DOHH2 (cell line): ENCODE measurements around the gene DOCK1.

ENCODE experiments used
- H3F3A ChIP-seq: fragments of 200-600 bp; sonication (generic), shearing (Covaris generic); 2 replicates; pipeline ENCODE4 v1.6.0; 2016; ENCODE audit warnings: antibody characterized with exemption, mild to moderate bottlenecking; ENCODE audit not compliant: control insufficient read depth, insufficient read depth
- H3K27ac ChIP-seq: fragments of 200-600 bp; sonication (generic); 2 replicates; pipeline ENCODE4 v1.5.1; 2014; ENCODE audit warnings: low read depth, mild to moderate bottlenecking, low read length, moderate library complexity
- H3K27me3 ChIP-seq: fragments of 200-600 bp; sonication (generic); 2 replicates; pipeline ENCODE4 v1.6.1; 2014; ENCODE audit warnings: mild to moderate bottlenecking, low read length, mixed read lengths; ENCODE audit not compliant: control insufficient read depth
- H3K36me3 ChIP-seq: fragments of 200-600 bp; sonication (generic); 2 replicates; pipeline ENCODE4 v1.6.1; 2014; ENCODE audit warnings: mild to moderate bottlenecking, low read length, moderate library complexity, mixed read lengths; ENCODE audit not compliant: control insufficient read depth
- H3K4me1 ChIP-seq: fragments of 200-600 bp; sonication (generic); 2 replicates; pipeline ENCODE4 v1.6.1; 2014; ENCODE audit warnings: mild to moderate bottlenecking, low read length, mixed read lengths; ENCODE audit not compliant: control insufficient read depth
- H3K4me2 ChIP-seq: fragments of 200-600 bp; sonication (generic); 2 replicates; pipeline ENCODE4 v1.6.0; 2014; ENCODE audit warnings: mild to moderate bottlenecking, low read length, moderate library complexity
- H3K4me3 ChIP-seq: fragments of 200-600 bp; sonication (generic); 2 replicates; pipeline ENCODE4 v1.5.1; 2014; ENCODE audit warnings: mild to moderate bottlenecking, low read length, mixed read lengths
- H3K79me2 ChIP-seq: fragments of 200-600 bp; sonication (generic); 2 replicates; pipeline ENCODE4 v1.6.1; 2014; ENCODE audit warnings: mild to moderate bottlenecking, low read length, mixed read lengths; ENCODE audit not compliant: control insufficient read depth
- H3K9me2 ChIP-seq: fragments of 200-600 bp; sonication (generic); replicated peaks from 2 replicates; pipeline ENCODE4 v1.6.1; 2014; ENCODE audit warnings: mild to moderate bottlenecking, low read length, mixed read lengths; ENCODE audit not compliant: control insufficient read depth
- H3K9me3 ChIP-seq: fragments of 200-600 bp; sonication (generic); 2 replicates; pipeline ENCODE4 v1.6.1; 2014; ENCODE audit warnings: antibody characterized with exemption, low read length, mixed read lengths; ENCODE audit not compliant: control insufficient read depth, insufficient read depth
- H4K20me1 ChIP-seq: fragments of 200-600 bp; sonication (generic); 2 replicates; pipeline ENCODE4 v1.6.0; 2014; ENCODE audit warnings: low read depth, mild to moderate bottlenecking, antibody characterized with exemption, low read length, moderate library complexity; ENCODE audit not compliant: control insufficient read depth, insufficient read depth
- EZH2phosphoT487 ChIP-seq: fragments of 200-600 bp; sonication (generic); IDR thresholded peaks from 2 replicates; pipeline ENCODE4 v1.6.1; 2017; ENCODE audit warnings: borderline replicate concordance, mild to moderate bottlenecking, antibody characterized with exemption, low read length, moderate library complexity, mixed read lengths
- TF ChIP-seq, protein P1 (sequence below): fragments of 200-600 bp; sonication (generic); IDR thresholded peaks from one replicate; pipeline ENCODE4 v1.5.1; 2014; ENCODE audit warnings: antibody characterized with exemption, mild to moderate bottlenecking, low read depth, low read length; ENCODE audit not compliant: poor library complexity, severe bottlenecking

DOCK1 gene

DNA sequence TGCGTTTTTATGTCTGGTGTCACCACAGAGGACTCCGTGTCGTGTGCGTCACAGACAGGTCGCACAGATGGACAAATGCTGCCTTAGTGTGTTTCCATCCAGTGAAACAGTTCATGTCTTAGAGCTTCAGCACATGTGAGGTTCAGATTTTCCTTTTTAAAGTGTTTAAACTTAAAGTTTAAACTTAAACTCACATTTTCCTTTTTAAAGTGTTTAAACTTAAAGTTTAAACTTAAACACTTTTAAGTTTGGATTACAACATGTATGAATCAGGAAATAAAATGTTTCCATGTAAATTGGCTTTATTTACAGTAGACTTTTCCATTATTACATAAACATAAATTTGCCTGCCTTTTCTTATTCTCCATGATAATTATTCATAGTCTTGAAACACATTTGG lies 223.9 kb downstream of the DOCK1 start:
- Histone ChIP-seq H3K36me3 (no peaks in the 10 kb centered on the region), H3K4me2 (no peak overlapping the region), H3K9me3 (peaks cover 3% of the 10 kb centered on the region; the same call in 1 of the 2 replicates), H3K27me3 (no peaks in the 10 kb centered on the region), H3K4me1 (no peaks in the 10 kb centered on the region), H3F3A (no peaks in the 10 kb centered on the region), H3K79me2 (no peaks in the 10 kb centered on the region), H4K20me1 (no peaks in the 10 kb centered on the region), H3K4me3 (no peak overlapping the region), H3K27ac (no peak overlapping the region), H3K9me2 (no peaks in the 10 kb centered on the region)
- TF ChIP-seq EZH2phosphoT487 = no peak
- TF ChIP-seq, protein P1, sequence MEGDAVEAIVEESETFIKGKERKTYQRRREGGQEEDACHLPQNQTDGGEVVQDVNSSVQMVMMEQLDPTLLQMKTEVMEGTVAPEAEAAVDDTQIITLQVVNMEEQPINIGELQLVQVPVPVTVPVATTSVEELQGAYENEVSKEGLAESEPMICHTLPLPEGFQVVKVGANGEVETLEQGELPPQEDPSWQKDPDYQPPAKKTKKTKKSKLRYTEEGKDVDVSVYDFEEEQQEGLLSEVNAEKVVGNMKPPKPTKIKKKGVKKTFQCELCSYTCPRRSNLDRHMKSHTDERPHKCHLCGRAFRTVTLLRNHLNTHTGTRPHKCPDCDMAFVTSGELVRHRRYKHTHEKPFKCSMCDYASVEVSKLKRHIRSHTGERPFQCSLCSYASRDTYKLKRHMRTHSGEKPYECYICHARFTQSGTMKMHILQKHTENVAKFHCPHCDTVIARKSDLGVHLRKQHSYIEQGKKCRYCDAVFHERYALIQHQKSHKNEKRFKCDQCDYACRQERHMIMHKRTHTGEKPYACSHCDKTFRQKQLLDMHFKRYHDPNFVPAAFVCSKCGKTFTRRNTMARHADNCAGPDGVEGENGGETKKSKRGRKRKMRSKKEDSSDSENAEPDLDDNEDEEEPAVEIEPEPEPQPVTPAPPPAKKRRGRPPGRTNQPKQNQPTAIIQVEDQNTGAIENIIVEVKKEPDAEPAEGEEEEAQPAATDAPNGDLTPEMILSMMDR = no peak

DNA sequence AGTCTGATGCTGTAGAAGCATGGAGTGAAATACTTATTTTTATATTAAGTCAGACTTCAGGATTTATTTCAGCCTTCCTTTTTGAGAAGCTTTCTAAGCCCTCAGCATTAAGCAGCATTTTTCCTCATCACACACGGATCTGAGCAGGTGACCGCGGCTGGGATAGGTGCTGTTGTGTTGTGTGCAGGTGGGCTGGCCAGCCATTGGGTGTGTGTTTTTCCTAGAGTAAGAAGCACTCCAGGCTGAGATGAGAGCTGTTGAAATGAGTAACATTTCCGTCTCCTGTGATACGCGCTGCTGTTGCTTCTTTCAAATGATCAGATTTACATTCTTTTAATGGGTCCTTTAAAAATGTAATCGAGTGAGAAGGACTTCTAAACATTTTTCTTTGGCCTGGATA lies 227.2 kb downstream of the DOCK1 start:
- no peaks in the 10 kb centered on the region for H3F3A ChIP-seq
- H3K9me2 ChIP-seq = no peaks in the 10 kb centered on the region
- no peak overlapping the region for H3K4me3 ChIP-seq
- H3K4me2 ChIP-seq = no peak overlapping the region
- H4K20me1 ChIP-seq = no peaks in the 10 kb centered on the region
- H3K4me1 ChIP-seq = no peaks in the 10 kb centered on the region
- no peak overlapping the region for H3K27ac ChIP-seq
- H3K9me3 ChIP-seq = peaks cover 3% of the 10 kb centered on the region; the same call in 1 of the 2 replicates
- no peak for TF ChIP-seq EZH2phosphoT487
- TF ChIP-seq, protein P1 = no peak
- H3K27me3 ChIP-seq = no peaks in the 10 kb centered on the region
- no peaks in the 10 kb centered on the region for H3K36me3 ChIP-seq
- no peaks in the 10 kb centered on the region for H3K79me2 ChIP-seq

- TF ChIP-seq, protein P1 = no peak
- no peak for TF ChIP-seq EZH2phosphoT487
- Histone ChIP-seq H3K9me2 (no peaks in the 10 kb centered on the region), H3K4me1 (no peaks in the 10 kb centered on the region), H3K27me3 (no peaks in the 10 kb centered on the region), H3K27ac (no peak overlapping the region), H3K4me3 (no peak overlapping the region), H4K20me1 (no peaks in the 10 kb centered on the region), H3K36me3 (no peaks in the 10 kb centered on the region), H3K79me2 (no peaks in the 10 kb centered on the region), H3F3A (no peaks in the 10 kb centered on the region), H3K9me3 (peaks cover 3% of the 10 kb centered on the region; the same call in 1 of the 2 replicates), H3K4me2 (no peak overlapping the region)
These were observed 228.0 kb downstream of the DOCK1 start for GRCh38 chr10:127133225-127133624.
